Panc1 (cell line): ENCODE measurements around the gene CDHR5. TPM values are rescaled to one million over a fixed set of nuclear protein-coding genes. Genes with fewer than 3 reads are reported as not detected.

Source experiments
- ATAC-seq: fragments of 200-7000 bp; cut with Tn5 transposase; 2 replicates; pipeline ENCODE4 v1.9.1; 2020; ENCODE audit warnings: mild to moderate bottlenecking, moderate library complexity
- BruUV-seq: library from RNA; stranded (reverse); fragments of 400-500 nt; replicated peaks from 2 replicates; lab custom pipeline; 2021; lab: Mats Ljungman, UMichigan
- CTCF ChIA-PET: fragments of 300-600 bp; sonication (Branson Sonifier 250); formaldehyde crosslinking; loops from one replicate; lab custom pipeline; 2022; ENCODE audit warnings: antibody characterized with exemption; lab: Charles Lee
- POLR2A ChIA-PET: fragments of 300-600 bp; sonication (Branson Sonifier 250); formaldehyde crosslinking; loops from one replicate; lab custom pipeline; 2022; ENCODE audit warnings: antibody characterized with exemption; lab: Charles Lee
- DNase-seq: peaks from one replicate; pipeline ENCODE4 v3.0.0-alpha.2; 2010; ENCODE audit warnings: low read depth, low spot score
- H3K27ac ChIP-seq: 2 replicates; pipeline ENCODE4 v1.5.1; 2011; ENCODE audit warnings: mild to moderate bottlenecking, low read length, inconsistent platforms
- H3K27me3 ChIP-seq: fragments of 200-500 bp; sonication (Bioruptor generic); 2 replicates; pipeline ENCODE4 v1.6.0; 2014; ENCODE audit warnings: low read length, inconsistent platforms; ENCODE audit not compliant: control insufficient read depth, insufficient read depth
- H3K36me3 ChIP-seq: fragments of 200-500 bp; sonication (Bioruptor generic); 2 replicates; pipeline ENCODE4 v1.5.1; 2014; ENCODE audit warnings: inconsistent platforms, mild to moderate bottlenecking, low read length, moderate library complexity; ENCODE audit not compliant: control insufficient read depth, insufficient read depth
- H3K4me1 ChIP-seq: 2 replicates; pipeline ENCODE4 v1.5.1; 2011; ENCODE audit warnings: inconsistent platforms, mild to moderate bottlenecking, low read length, moderate library complexity; ENCODE audit not compliant: control insufficient read depth, insufficient read depth
- H3K4me3 ChIP-seq, 2 experiments: 2 replicates each; pipeline ENCODE4 v1.5.1; 2011 to 2012; ENCODE audit warnings: low read depth in 2 of 2, low read length in 2 of 2, mild to moderate bottlenecking in 2 of 2, inconsistent platforms in 1 of 2, moderate library complexity in 1 of 2
- H3K9me3 ChIP-seq: fragments of 200-500 bp; sonication (Bioruptor generic); 2 replicates; pipeline ENCODE4 v1.5.1; 2014; ENCODE audit warnings: low read depth, mild to moderate bottlenecking, inconsistent platforms, low read length, moderate library complexity; ENCODE audit not compliant: control insufficient read depth, insufficient read depth
- CTCF ChIP-seq: fragments of 450-650 bp; IDR thresholded peaks from 2 replicates; pipeline ENCODE4 v1.5.1; 2017; ENCODE audit warnings: mild to moderate bottlenecking
- POLR2AphosphoS5 ChIP-seq: IDR thresholded peaks from 2 replicates; pipeline ENCODE4 v1.6.1; 2012; ENCODE audit warnings: mild to moderate bottlenecking, low read depth, low read length, moderate library complexity
- REST ChIP-seq, 2 experiments: IDR thresholded peaks; 2 replicates each; pipeline ENCODE4 v1.6.1; 2011 to 2012; ENCODE audit warnings: low read depth in 2 of 2, control low read depth in 1 of 2, low read length in 1 of 2, mild to moderate bottlenecking in 1 of 2, moderate library complexity in 1 of 2; ENCODE audit not compliant: insufficient read depth in 1 of 2
- SIN3A ChIP-seq: IDR thresholded peaks from 2 replicates; pipeline ENCODE4 v1.6.1; 2012; ENCODE audit warnings: low read depth, mild to moderate bottlenecking, low read length, moderate library complexity, borderline replicate concordance; ENCODE audit not compliant: insufficient read depth
- TCF7L2 ChIP-seq: IDR thresholded peaks from 2 replicates; pipeline ENCODE4 v1.6.1; 2011; ENCODE audit warnings: mild to moderate bottlenecking, low read depth, low read length, inconsistent platforms
- in situ Hi-C: cut with HindIII; loops from 2 replicates; pipeline ENCODE4 v1.10.0; 2016; ENCODE audit warnings: low sequenced_read_pairs, low pct_unique_long_range_greater_than_20kb
- intact Hi-C: fragments of 100-400 bp; cut with micrococcal nuclease; formaldehyde crosslinking; loops from one replicate; pipeline ENCODE4 v1.10.0; 2022; ENCODE audit not compliant: unreplicated experiment
- total RNA-seq: library from RNA; stranded (reverse); gene quantifications from one replicate; pipeline ENCODE4 v1.2.1, GENCODE V29; 2021; ENCODE audit not compliant: unreplicated experiment

The CDHR5 gene
- total RNA-seq, 1 experiment from 2014 or later: not detected

GRCh38 chr11:643849-644738 is 19.3 kb upstream of the CDHR5 start:
- Histone ChIP-seq H3K36me3 (no peaks in the 10 kb centered on the region), H3K27me3 (no peaks in the 10 kb centered on the region), H3K4me3 (no peak overlapping the region), H3K27ac (no peak overlapping the region), H3K4me1 (peaks cover 21% of the 10 kb centered on the region), H3K9me3 (no peaks in the 10 kb centered on the region)
- no peak for TF ChIP-seq REST (IDR thresholded peaks at IDR 0.05; ENCODE audit: insufficient read depth in 1 of 2, low read depth in 2 of 2, low read length in 1 of 2)
- no peak for TF ChIP-seq TCF7L2
- no peak for TF ChIP-seq SIN3A
- TF ChIP-seq POLR2AphosphoS5: peak; percentile 36; the same call in 1 of the 2 replicates
- no peak for TF ChIP-seq CTCF
- ChIA-PET POLR2A (no interaction called here), CTCF (no interaction called here)
- BruUV-seq: no TSS peak
- intact Hi-C loops: no loop called here
- no peak for DNase-seq
- ATAC-seq: peak; percentile 16; the same call in 1 of the 2 replicates
- in situ Hi-C loops: no loop called here

GRCh38 chr11:643366-643765 is 18.6 kb upstream of the CDHR5 start:
- BruUV-seq: no TSS peak
- Histone ChIP-seq H3K4me1 (peaks cover 21% of the 10 kb centered on the region), H3K4me3 (no peak overlapping the region), H3K27ac (peak overlapping the region; percentile 5; the same call in 1 of the 2 replicates), H3K27me3 (no peaks in the 10 kb centered on the region), H3K36me3 (no peaks in the 10 kb centered on the region), H3K9me3 (no peaks in the 10 kb centered on the region)
- ATAC-seq (peak; percentile 23; the same call in 1 of the 2 replicates), DNase-seq (no peak)
- CTCF ChIA-PET: no interaction called here
- POLR2A ChIA-PET: no interaction called here
- in situ Hi-C loops (no loop called here), intact Hi-C loops (no loop called here)
- TF ChIP-seq SIN3A (no peak), TCF7L2 (no peak), CTCF (no peak), POLR2AphosphoS5 (no peak), REST (IDR thresholded peaks at IDR 0.05; ENCODE audit: insufficient read depth in 1 of 2, low read depth in 2 of 2, low read length in 1 of 2) (no peak)
